CD1c-positive myeloid dendritic cell (primary cell): Measurements from ENCODE around the gene KDM4C.
"Not testable (repeated sequence)": the region's sequence is repeated elsewhere in the genome, so short reads cannot be mapped to it uniquely, and the experiment has no call there.

ENCODE experiments used
- DNase-seq: peaks from one replicate; pipeline ENCODE4 v3.0.0-alpha.2; 2016; ENCODE audit errors: extremely low spot score

KDM4C gene

GRCh38 chr9:6757456-6758247 lies at the start of gene KDM4C:
KDM4C (plus strand) TSS chr9:6757973; CDS start chr9:6792989, 35,016 bp downstream.
- peak; percentile 98 for DNase-seq

GRCh38 chr9:6708732-6709131 lies 49.0 kb upstream of the KDM4C start:
- no peak for DNase-seq

- no peak for DNase-seq
Observed at GRCh38 chr9:6711403-6711802, 46.4 kb upstream of the KDM4C start.

- DNase-seq: no peak
Observed at GRCh38 chr9:6712041-6712440, 45.7 kb upstream of the KDM4C start.

- DNase-seq: no peak
Observed at GRCh38 chr9:6714176-6714575, 43.6 kb upstream of the KDM4C start.

GRCh38 chr9:6715153-6715754 lies 42.5 kb upstream of the KDM4C start:
- DNase-seq: not testable (repeated sequence)

GRCh38 chr9:6715755-6716643 lies 41.8 kb upstream of the KDM4C start:
- DNase-seq: peak; percentile 31

- DNase-seq: no peak
Observed at GRCh38 chr9:6716766-6717165, 41.0 kb upstream of the KDM4C start.

GRCh38 chr9:6723881-6724420 lies 33.8 kb upstream of the KDM4C start:
- DNase-seq: no peak

GRCh38 chr9:6733257-6733656 lies 24.5 kb upstream of the KDM4C start:
- DNase-seq: no peak

- no peak for DNase-seq
Observed at GRCh38 chr9:6733831-6734230, 23.9 kb upstream of the KDM4C start.

GRCh38 chr9:6735422-6735821 lies 22.4 kb upstream of the KDM4C start:
- DNase-seq: no peak

GRCh38 chr9:6739218-6739617 lies 18.6 kb upstream of the KDM4C start:
- DNase-seq: peak; percentile 13

- not testable (repeated sequence) for DNase-seq
Observed at GRCh38 chr9:6748861-6749260, 8.9 kb upstream of the KDM4C start.

- DNase-seq: not testable (repeated sequence)
Observed at GRCh38 chr9:6754861-6755260, 2.9 kb upstream of the KDM4C start.

GRCh38 chr9:6757132-6757455 lies 679 bp upstream of the KDM4C start:
- peak; percentile 79 for DNase-seq

GRCh38 chr9:6758248-6758497 lies 400 bp downstream of the KDM4C start:
- no peak for DNase-seq

- DNase-seq: no peak
Observed at GRCh38 chr9:6758498-6759184, 868 bp downstream of the KDM4C start.

- peak; percentile 87 for DNase-seq
Observed at GRCh38 chr9:6759185-6759977, 1.6 kb downstream of the KDM4C start.

GRCh38 chr9:6761306-6761705 lies 3.5 kb downstream of the KDM4C start:
- no peak for DNase-seq

GRCh38 chr9:6763244-6763643 lies 5.5 kb downstream of the KDM4C start:
- DNase-seq: no peak
